ENCODE data around the gene GALNTL6. TPM values are rescaled to one million over a fixed set of nuclear protein-coding genes. Genes with fewer than 3 reads are reported as not detected.

The GALNTL6 gene
- total RNA-seq, 1 donor from 2014 or later: 0.10 TPM

DNA sequence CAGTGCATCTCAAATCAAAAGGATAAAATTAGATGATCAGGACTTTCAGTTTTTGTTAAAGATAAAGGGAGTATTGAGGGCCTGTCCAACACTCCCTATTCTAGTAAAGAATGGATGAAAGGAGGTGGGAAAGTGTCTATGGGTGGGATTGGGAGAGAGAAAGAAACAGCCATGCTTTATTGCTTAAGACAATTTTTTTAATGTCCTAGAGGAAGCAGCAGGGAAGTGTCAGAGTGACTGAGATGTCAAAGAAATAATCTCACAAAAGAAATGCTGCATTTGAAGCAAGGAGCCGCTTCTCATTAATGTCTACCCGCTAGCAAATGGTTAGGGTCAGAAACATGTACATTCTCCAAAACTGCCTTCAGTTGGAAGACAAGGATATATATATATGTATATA, 1238.0 kb downstream of the GALNTL6 start:
- H3K4me3 Mint-ChIP-seq (ENCODE audit: unreplicated experiment): no peak overlapping the region
- H3K4me1 Mint-ChIP-seq (ENCODE audit: unreplicated experiment): peaks cover 11% of the 10 kb centered on the region
- no peak overlapping the region for H3K27ac Mint-ChIP-seq (ENCODE audit: unreplicated experiment)
- no peaks in the 10 kb centered on the region for H3K27me3 Mint-ChIP-seq (ENCODE audit: unreplicated experiment)
- TF ChIP-seq, protein P1, sequence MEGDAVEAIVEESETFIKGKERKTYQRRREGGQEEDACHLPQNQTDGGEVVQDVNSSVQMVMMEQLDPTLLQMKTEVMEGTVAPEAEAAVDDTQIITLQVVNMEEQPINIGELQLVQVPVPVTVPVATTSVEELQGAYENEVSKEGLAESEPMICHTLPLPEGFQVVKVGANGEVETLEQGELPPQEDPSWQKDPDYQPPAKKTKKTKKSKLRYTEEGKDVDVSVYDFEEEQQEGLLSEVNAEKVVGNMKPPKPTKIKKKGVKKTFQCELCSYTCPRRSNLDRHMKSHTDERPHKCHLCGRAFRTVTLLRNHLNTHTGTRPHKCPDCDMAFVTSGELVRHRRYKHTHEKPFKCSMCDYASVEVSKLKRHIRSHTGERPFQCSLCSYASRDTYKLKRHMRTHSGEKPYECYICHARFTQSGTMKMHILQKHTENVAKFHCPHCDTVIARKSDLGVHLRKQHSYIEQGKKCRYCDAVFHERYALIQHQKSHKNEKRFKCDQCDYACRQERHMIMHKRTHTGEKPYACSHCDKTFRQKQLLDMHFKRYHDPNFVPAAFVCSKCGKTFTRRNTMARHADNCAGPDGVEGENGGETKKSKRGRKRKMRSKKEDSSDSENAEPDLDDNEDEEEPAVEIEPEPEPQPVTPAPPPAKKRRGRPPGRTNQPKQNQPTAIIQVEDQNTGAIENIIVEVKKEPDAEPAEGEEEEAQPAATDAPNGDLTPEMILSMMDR (IDR thresholded peaks at IDR 0.05; ENCODE audit: unreplicated experiment): no peak
- H3K36me3 Mint-ChIP-seq (ENCODE audit: low read depth, unreplicated experiment): no peaks in the 10 kb centered on the region
- no peak for DNase-seq (ENCODE audit: low spot score)
- H3K9me3 Mint-ChIP-seq (ENCODE audit: unreplicated experiment): no peaks in the 10 kb centered on the region

- H3K4me1 Mint-ChIP-seq (ENCODE audit: unreplicated experiment): peaks cover 15% of the 10 kb centered on the region
- H3K9me3 Mint-ChIP-seq (ENCODE audit: unreplicated experiment): no peaks in the 10 kb centered on the region
- no peak overlapping the region for H3K4me3 Mint-ChIP-seq (ENCODE audit: unreplicated experiment)
- DNase-seq (ENCODE audit: low spot score): no peak
- H3K27ac Mint-ChIP-seq (ENCODE audit: unreplicated experiment): no peak overlapping the region
- TF ChIP-seq, protein P1 (IDR thresholded peaks at IDR 0.05; ENCODE audit: unreplicated experiment): no peak
- no peaks in the 10 kb centered on the region for H3K27me3 Mint-ChIP-seq (ENCODE audit: unreplicated experiment)
- H3K36me3 Mint-ChIP-seq (ENCODE audit: low read depth, unreplicated experiment): no peaks in the 10 kb centered on the region
Observed at GRCh38 chr4:173051716-173052115, 1238.5 kb downstream of the GALNTL6 start.

- no peaks in the 10 kb centered on the region for H3K36me3 Mint-ChIP-seq (ENCODE audit: low read depth, unreplicated experiment)
- TF ChIP-seq, protein P1 (IDR thresholded peaks at IDR 0.05; ENCODE audit: unreplicated experiment): no peak
- no peaks in the 10 kb centered on the region for H3K9me3 Mint-ChIP-seq (ENCODE audit: unreplicated experiment)
- no peak overlapping the region for H3K27ac Mint-ChIP-seq (ENCODE audit: unreplicated experiment)
- H3K27me3 Mint-ChIP-seq (ENCODE audit: unreplicated experiment): no peaks in the 10 kb centered on the region
- H3K4me3 Mint-ChIP-seq (ENCODE audit: unreplicated experiment): no peak overlapping the region
- no peak for DNase-seq (ENCODE audit: low spot score)
- H3K4me1 Mint-ChIP-seq (ENCODE audit: unreplicated experiment): peaks cover 19% of the 10 kb centered on the region
Observed at GRCh38 chr4:173052439-173052838, 1239.2 kb downstream of the GALNTL6 start.

- H3K27me3 Mint-ChIP-seq (ENCODE audit: unreplicated experiment): peaks cover 1% of the 10 kb centered on the region
- TF ChIP-seq, protein P1 (IDR thresholded peaks at IDR 0.05; ENCODE audit: unreplicated experiment): no peak
- no peaks in the 10 kb centered on the region for H3K9me3 Mint-ChIP-seq (ENCODE audit: unreplicated experiment)
- H3K36me3 Mint-ChIP-seq (ENCODE audit: low read depth, unreplicated experiment): no peaks in the 10 kb centered on the region
- no peak for DNase-seq (ENCODE audit: low spot score)
- no peak overlapping the region for H3K27ac Mint-ChIP-seq (ENCODE audit: unreplicated experiment)
- H3K4me3 Mint-ChIP-seq (ENCODE audit: unreplicated experiment): no peak overlapping the region
- H3K4me1 Mint-ChIP-seq (ENCODE audit: unreplicated experiment): peaks cover 33% of the 10 kb centered on the region
Observed at GRCh38 chr4:173056271-173056670, 1243.1 kb downstream of the GALNTL6 start.

DNA sequence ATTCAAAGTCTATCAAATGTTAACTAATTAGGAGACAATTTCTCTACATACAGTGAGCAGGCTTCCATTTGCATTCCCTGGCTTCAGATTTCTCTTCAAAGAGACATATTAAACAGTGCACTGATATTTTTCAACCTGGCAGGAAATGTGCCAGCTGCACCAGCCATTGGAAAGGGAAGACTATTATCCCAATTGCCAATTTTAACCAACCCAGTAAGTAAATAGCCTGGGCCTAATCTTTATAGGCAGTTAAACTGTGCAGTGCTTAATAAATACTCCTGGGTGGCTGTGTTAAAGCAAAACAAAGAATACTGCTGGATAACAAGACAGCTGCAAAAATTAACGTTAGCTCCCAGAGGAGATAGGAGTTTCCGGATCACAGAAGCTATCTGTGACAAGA, 1243.5 kb downstream of the GALNTL6 start:
- no peaks in the 10 kb centered on the region for H3K9me3 Mint-ChIP-seq (ENCODE audit: unreplicated experiment)
- no peak for DNase-seq (ENCODE audit: low spot score)
- H3K27ac Mint-ChIP-seq (ENCODE audit: unreplicated experiment): no peak overlapping the region
- H3K4me1 Mint-ChIP-seq (ENCODE audit: unreplicated experiment): peaks cover 30% of the 10 kb centered on the region
- no peaks in the 10 kb centered on the region for H3K36me3 Mint-ChIP-seq (ENCODE audit: low read depth, unreplicated experiment)
- no peak overlapping the region for H3K4me3 Mint-ChIP-seq (ENCODE audit: unreplicated experiment)
- H3K27me3 Mint-ChIP-seq (ENCODE audit: unreplicated experiment): peaks cover 1% of the 10 kb centered on the region
- TF ChIP-seq, protein P1 (IDR thresholded peaks at IDR 0.05; ENCODE audit: unreplicated experiment): no peak
